GM10266 (cell line): ENCODE data around the gene AIDA.
A peak's percentile ranks its signal among the peaks of the same experiment; 100 is the strongest.

Experiments
- DNase-seq: peaks from one replicate; pipeline ENCODE4 v3.0.0; 2012; ENCODE audit errors: extremely low spot score
- CTCF ChIP-seq: IDR thresholded peaks from 2 replicates; pipeline ENCODE4 v1.5.1; 2012; ENCODE audit warnings: mild to moderate bottlenecking, low read depth; ENCODE audit not compliant: control insufficient read depth, insufficient read depth; ENCODE audit errors: missing control alignments

The AIDA gene

GRCh38 chr1:222711319-222712252, 705 bp downstream of the AIDA start:
- peak; percentile 62 for DNase-seq
- no peak for TF ChIP-seq CTCF

DNA sequence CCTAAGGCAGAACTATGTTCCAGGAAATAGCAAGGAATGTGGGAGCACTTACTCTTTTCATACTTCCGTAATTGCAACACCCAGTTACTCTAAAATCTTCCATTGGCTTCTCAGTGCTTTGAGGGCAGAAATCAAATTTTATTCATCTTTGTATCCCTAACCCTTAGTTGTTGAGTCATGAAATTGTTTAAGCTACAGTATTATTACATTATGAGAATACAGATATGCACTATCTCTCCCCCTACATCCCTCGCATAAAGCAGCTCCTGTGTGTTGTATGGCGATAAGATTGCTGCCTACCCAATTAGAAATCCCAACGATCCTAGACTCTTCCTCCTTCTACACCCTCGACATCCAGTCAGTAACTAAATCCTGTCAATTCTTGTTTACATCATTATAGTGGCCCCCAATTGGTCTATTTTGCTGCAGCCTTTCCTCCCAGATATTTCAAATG, 2.6 kb downstream of the AIDA start:
- DNase-seq, result no peak
- no peak for TF ChIP-seq CTCF

- DNase-seq, result no peak
- no peak for TF ChIP-seq CTCF
Observed at GRCh38 chr1:222706815-222707214, 5.5 kb downstream of the AIDA start.

GRCh38 chr1:222704260-222704659, 8.0 kb downstream of the AIDA start:
- TF ChIP-seq CTCF, result no peak

GRCh38 chr1:222702210-222702609, 10.1 kb downstream of the AIDA start:
- no peak for DNase-seq
- no peak for TF ChIP-seq CTCF

More at GRCh38 chr1:222704260-222704659, 8.0 kb downstream of the AIDA start:
- DNase-seq, result no peak

GRCh38 chr1:222697826-222698225, 14.5 kb downstream of the AIDA start:
- DNase-seq, result no peak
- no peak for TF ChIP-seq CTCF

DNA sequence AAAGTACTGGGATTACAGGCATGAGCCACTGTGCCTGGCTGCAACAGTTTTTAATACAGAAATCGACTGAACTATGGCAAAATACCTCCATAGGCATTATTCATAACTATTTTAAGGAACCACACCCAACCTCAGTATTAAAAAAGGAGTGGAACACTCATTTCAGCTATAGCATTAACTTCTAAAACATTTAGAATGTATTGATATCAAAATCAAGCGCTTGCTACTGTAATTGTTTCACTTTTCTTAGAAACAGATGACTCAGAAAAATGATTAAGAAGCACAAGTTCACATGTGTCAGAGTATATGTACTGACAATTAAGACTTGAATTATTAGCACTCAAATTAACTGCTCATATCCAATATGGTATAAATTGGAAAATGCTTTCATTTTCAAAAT, 15.1 kb downstream of the AIDA start:
- TF ChIP-seq CTCF, result no peak
- DNase-seq, result no peak
